Putamen (tissue), 1 donor: ENCODE data around the gene MRPS12.
"Not testable (repeated sequence)": the region's sequence is repeated elsewhere in the genome, so short reads cannot be mapped to it uniquely, and the experiment has no call there.

ENCODE experiments used
- DNase-seq: peaks from one replicate; pipeline ENCODE4 v3.0.0-alpha.2; 2016; ENCODE audit warnings: low spot score

Gene MRPS12

DNA sequence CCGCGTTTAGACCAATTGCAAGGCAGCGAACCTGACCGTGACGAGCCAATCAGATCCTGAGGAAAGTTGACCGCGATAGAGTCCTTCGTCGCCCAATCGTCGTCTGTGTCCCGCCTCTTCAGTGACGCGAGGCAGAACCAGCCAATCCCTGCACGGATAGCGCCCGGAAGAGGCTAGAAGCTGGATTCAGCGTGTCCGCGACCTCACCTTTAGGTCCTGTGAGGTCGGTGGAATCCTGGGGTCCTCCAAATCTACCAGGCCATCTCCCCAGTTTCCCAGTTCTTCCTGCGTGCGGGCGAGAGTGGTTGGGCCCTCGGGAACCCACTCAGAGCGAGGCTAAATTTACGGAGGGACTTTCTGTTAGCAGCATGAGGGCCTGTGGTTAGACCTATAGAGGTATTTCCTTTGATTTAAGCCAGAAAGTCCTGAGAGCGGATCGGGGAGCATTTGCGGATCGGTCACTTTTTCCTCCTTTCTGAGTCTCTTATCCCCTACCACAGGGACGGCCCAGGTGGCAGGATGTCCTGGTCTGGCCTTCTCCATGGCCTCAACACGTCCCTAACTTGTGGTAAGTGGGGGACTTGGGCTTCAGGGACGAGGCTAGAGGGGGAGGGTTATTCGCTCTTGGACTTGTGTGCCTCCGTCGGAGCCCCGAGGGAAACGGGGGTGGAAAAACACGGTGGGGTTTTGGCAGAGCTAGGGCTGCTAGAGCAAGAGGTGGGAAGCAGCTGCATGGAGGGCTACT lies at the start of gene MRPS12:
Gene MRPS12, plus strand, starts transcription at position 169 of the 745 bp plus-strand sequence. Its CDS starts 351 bp downstream, at position 520.
- DNase-seq = peak; percentile 99

- no peak for DNase-seq
Observed at GRCh38 chr19:38883286-38883685, 47.5 kb upstream of the MRPS12 start.

DNA sequence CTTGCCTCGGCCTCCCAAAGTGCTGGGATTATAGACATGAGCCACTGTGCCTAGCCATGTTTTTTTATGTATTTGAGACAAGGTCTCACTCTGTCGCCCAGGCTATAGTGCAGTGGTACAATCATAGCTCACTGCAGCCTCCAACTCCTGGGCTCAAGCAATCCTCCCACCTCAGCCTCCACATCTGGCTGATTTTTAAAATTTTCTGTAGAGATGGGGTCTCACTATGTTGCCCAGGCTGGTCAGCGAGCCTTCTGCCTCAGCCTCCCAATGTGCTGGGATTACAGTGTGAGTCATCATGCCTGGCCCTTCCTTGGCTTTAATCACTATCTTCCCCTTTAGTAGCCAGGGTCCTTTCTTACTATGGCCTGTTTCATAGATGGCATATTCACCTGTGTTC lies 46.1 kb upstream of the MRPS12 start:
- not testable (repeated sequence) for DNase-seq

GRCh38 chr19:38888876-38889275 lies 41.9 kb upstream of the MRPS12 start:
- no peak for DNase-seq

GRCh38 chr19:38889803-38890202 lies 40.9 kb upstream of the MRPS12 start:
- no peak for DNase-seq

- no peak for DNase-seq
Observed at GRCh38 chr19:38890686-38891085, 40.1 kb upstream of the MRPS12 start.

DNA sequence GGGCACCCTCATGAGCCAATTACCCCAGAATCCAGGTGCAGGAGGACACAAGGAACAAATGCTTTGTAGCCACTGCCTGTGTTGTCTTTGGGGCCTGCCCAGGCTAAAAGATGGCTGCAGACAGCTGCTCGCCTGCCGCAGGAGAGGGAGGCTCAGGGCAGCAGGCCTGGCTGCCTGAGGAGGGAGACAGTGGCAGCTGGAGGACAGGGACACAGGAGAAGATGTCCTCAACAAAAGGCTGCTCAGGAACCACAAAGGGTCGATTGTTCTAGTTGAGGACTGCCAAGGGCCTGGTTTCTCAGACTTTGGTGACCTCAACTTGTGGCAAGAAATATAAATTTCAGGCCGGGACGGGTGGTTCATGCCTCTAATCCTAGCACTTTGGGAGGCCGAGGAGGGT lies 39.0 kb upstream of the MRPS12 start:
- DNase-seq = peak; percentile 83

DNA sequence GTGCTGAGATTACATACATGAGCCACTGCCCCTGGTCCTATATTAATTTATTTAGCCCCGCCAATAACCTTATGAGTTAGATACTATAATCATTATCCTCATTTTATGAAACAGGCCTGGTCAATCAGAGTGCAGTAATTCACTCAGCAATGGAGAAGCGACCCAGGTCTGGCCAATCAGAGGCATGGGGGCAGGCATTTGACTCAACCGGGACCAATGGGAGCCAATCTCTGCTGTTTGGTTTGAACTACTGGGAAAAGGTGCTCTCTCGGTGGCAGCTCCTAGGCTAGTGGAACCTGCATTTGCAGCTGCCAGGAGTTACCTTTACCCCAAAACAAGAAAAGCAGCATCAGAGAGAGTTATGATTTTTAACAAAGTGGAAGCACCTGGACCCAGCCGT lies 37.9 kb upstream of the MRPS12 start:
- DNase-seq = no peak

GRCh38 chr19:38893341-38893771 lies 37.4 kb upstream of the MRPS12 start:
- DNase-seq = no peak

DNA sequence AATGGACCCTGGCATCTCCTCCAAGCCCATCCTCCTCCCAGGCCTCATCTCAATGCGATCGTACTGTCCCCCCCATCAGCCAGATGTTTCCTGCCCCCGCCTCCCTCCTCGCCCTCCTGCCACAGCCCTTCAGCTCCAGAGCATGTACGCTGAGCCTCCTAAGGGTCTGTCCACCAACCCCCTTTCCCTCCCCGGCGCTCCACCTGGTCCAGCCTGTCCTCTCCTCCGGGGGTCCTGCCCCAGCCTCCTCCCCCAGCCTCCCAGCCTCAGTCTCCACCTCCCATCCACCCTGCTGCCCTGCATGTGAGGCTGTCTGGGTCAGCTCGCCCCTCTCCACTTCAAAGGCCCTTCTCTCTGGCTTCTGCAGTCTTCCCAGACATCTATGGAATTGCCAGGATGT lies 35.8 kb upstream of the MRPS12 start:
- DNase-seq = no peak

GRCh38 chr19:38898788-38899446 lies 31.8 kb upstream of the MRPS12 start:
- no peak for DNase-seq

DNA sequence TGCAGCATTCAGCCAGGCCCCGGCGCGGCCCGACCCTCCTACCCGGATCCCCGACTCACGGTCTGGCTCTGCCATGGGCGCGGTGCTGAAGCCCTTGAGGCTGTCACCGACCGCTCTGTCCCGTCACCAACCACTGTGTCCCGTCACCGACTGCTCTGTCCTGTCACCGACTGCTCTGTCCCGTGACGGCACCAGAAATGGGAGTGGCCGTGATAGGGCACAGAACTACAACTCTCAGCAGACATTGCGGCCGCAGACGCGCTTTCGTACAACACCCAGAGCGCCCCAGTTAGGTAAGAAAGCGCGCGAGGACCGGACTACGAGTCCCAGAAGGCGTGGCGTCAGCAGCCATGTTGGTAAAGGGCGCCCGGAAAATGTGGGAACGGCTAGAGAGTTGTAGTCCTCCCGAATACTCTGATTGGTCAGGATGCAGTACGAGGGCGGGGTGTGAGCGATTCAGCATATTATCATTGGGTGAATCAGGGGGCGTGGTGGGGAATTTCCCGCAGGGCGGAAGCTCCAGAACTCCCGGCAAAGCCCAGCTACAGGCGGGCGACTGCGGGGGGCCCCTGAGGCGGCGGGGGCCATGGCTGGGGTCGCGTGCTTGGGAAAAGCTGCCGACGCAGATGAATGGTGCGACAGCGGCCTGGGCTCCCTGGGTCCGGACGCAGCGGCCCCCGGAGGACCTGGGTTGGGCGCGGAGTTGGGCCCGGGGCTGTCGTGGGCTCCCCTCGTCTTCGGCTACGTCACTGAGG lies 31.1 kb upstream of the MRPS12 start, which contains the start of the genes NFKBIB and SIRT2:
Gene NFKBIB, plus strand, starts transcription at position 523 of the 755 bp plus-strand sequence. Its CDS starts 64 bp downstream, at position 587.
Gene SIRT2, minus strand, starts transcription at position 172 of the 755 bp plus-strand sequence. Its CDS starts 97 bp downstream, at position 75.
- DNase-seq = peak; percentile 100

DNA sequence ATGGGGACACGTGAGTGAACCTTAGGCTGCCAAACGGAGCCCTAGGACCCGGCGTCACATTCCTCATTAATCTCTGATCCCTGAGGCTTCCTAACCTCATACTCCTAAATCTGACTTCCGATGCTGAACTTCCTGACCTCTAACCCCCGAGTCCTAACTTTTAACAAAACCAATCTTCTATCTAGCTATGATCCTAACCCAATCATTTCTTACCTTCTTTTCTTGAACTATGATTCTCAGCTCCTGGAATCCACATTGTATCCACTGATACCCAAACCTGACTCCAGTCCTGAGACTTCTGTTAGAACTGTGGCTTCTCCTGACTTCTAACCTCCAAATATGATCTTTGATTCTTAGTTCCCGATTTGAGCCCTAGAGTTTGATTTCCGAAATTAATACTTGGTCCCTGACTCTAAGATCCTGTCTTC lies 30.5 kb upstream of the MRPS12 start:
- DNase-seq = no peak

- DNase-seq = no peak
Observed at GRCh38 chr19:38900743-38901190, 30.0 kb upstream of the MRPS12 start.

DNA sequence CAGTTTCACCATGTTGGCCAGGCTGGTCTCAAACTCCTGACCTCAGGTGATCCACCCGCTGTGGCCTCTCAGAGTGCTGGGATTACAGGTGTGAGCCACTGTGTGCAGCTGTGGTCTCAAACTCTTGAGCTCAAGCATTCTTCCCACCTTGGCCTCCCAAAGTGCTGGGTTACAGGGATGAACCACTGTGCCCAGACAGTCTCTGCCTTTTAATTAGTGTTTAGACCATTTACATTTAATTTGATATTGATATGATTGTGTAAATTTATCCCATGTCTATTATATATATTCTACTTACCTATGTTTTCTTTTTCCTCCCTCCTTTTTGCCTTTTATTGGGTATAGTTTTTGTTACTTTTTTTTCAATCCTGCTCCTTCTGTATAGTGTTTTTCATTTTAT lies 29.1 kb upstream of the MRPS12 start:
- no peak for DNase-seq

GRCh38 chr19:38904581-38905539 lies 25.9 kb upstream of the MRPS12 start:
- no peak for DNase-seq

GRCh38 chr19:38905620-38906019 lies 25.1 kb upstream of the MRPS12 start:
- no peak for DNase-seq

- DNase-seq = no peak
Observed at GRCh38 chr19:38907227-38907626, 23.5 kb upstream of the MRPS12 start.

DNA sequence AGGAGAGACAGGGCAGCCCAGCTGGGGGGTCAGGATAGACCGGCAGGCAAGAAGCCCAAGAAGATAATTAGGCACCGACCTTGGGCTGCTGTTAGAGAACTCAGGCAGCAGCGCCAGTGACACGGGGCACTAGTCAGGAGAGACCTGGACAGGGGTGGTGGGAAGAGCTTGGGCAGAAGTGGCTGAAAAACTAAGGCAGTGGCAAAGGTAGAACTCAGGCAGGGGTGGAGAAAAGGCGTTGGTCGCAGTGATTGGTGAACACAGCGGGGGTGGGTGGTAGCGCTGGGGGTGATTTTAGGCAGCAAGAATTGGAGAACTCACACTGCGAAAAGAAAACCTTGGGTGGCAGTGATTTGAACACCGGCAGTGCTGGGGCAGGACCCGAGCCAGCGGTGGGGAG lies 23.1 kb upstream of the MRPS12 start:
- no peak for DNase-seq

- DNase-seq = peak; percentile 53
Observed at GRCh38 chr19:38908911-38909310, 21.8 kb upstream of the MRPS12 start.

DNA sequence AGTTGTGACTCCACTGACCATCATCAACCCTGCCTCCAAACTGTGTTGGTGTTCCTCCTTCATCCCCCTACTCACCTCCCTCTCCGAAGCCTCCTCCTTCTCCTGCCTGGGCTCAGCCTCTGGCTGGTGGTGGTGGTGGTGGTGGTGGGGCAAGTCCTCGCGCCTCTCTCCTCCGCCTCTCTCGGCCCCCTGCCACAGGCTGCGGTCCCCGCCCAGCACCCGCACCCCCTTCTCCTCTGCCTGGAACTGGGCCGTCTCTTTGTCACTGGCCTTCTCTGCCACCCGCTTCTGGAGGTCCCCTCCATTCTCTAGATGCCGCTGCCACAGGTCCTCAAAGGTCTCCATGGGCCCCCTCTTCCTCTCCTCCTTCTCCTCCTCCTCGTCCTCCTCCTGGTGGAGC lies 20.3 kb upstream of the MRPS12 start:
- no peak for DNase-seq
